Fibroblast of pulmonary artery (primary cell): Measurements from ENCODE around the gene MACROD2.
"Not testable (repeated sequence)": the region's sequence is repeated elsewhere in the genome, so short reads cannot be mapped to it uniquely, and the experiment has no call there.

Experiments used
- DNase-seq: peaks from one replicate; pipeline ENCODE4 v3.0.0-alpha.2; 2010; ENCODE audit warnings: low read depth
- H3K4me3 ChIP-seq: replicated peaks from 2 replicates; pipeline ENCODE4 v1.5.1; 2011; ENCODE audit warnings: low read depth, mild to moderate bottlenecking, control low read depth, low read length, moderate library complexity
- CTCF ChIP-seq: IDR thresholded peaks from 2 replicates; pipeline ENCODE4 v1.5.1; 2011; ENCODE audit warnings: mild to moderate bottlenecking, control low read depth, low read length, inconsistent platforms; ENCODE audit errors: missing control alignments

Gene MACROD2

GRCh38 chr20:15185913-15186312 is 1190.6 kb downstream of the MACROD2 start:
- no peak overlapping the region for H3K4me3 ChIP-seq
- no peak for DNase-seq
- TF ChIP-seq CTCF, result no peak

GRCh38 chr20:15187612-15188011 is 1192.3 kb downstream of the MACROD2 start:
- no peak overlapping the region for H3K4me3 ChIP-seq
- no peak for TF ChIP-seq CTCF
- no peak for DNase-seq

- no peak overlapping the region for H3K4me3 ChIP-seq
- TF ChIP-seq CTCF, result no peak
- DNase-seq, result no peak
Observed at GRCh38 chr20:15188415-15188814, 1193.1 kb downstream of the MACROD2 start.

- no peak for DNase-seq
- no peak for TF ChIP-seq CTCF
- H3K4me3 ChIP-seq, result no peak overlapping the region
Observed at GRCh38 chr20:15191082-15191723, 1195.9 kb downstream of the MACROD2 start.

GRCh38 chr20:15195378-15195777 is 1200.1 kb downstream of the MACROD2 start:
- H3K4me3 ChIP-seq, result no peak overlapping the region
- no peak for DNase-seq
- no peak for TF ChIP-seq CTCF

GRCh38 chr20:15196547-15197255 is 1201.4 kb downstream of the MACROD2 start:
- no peak for TF ChIP-seq CTCF
- no peak overlapping the region for H3K4me3 ChIP-seq
- no peak for DNase-seq

- not testable (repeated sequence) for DNase-seq, H3K4me3 ChIP-seq
Observed at GRCh38 chr20:15198017-15198416, 1202.7 kb downstream of the MACROD2 start.
